NCI-H526 (cell line): ENCODE results near the gene DKKL1.
A peak's percentile ranks its signal among the peaks of the same experiment; 100 is the strongest.

Source experiments
- DNase-seq, 2 experiments: peaks; one replicate each; lab custom pipeline; 2025; lab: John Stamatoyannopoulos, UW

Gene DKKL1

DNA sequence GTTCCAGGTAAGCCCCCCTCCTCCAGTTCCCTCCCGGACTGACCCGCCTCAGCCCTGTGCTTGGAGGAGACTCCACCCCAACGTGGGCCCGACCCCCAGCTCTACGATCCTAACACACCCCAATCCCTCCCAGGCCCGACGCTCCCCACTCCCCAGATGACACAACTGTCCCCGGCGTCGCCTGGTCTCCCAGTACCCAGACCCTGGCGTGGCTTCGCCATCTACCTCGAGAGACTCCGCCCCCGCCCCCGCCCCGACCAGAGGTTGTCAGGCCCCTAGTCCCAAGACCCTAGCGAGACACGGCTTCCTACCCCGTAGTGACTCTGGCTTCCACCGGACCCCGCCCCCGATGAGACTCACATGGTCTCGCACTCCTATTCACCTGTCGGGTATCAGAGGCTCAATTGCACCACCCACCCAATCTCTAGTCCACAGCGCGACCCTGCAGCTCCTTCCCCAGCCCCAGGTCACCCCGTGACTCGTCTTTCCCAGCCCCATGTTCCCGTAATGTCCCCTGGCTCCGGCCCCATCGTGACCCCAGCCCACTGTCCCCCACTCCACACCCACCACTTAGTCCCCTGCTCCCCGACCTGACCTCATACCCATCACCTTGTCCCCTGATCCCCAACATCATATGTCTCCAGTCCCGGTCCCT lies 25.5 kb upstream of the DKKL1 start:
- no peak for DNase-seq

DNA sequence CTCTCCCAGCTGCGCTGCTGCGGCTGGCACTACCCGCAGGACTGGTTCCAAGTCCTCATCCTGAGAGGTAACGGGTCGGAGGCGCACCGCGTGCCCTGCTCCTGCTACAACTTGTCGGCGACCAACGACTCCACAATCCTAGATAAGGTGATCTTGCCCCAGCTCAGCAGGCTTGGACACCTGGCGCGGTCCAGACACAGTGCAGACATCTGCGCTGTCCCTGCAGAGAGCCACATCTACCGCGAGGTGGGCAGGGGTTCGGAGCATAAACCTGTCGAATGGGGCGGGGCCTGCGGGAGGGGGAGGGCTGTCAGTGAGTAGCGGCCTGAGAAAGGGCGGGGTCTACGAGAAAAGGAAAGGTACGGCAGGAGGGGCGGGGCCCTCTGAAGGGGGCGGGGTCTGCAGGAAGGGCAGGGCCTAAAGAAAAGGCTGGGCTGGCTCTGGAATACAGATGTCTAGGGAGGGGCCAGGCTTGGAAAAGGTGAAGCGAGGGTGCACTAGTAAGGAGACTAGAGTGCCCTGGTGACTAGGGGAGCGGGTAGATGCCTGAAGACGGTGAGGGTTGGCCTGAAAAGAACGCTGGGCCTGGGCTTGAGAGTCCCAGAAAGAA lies 24.9 kb upstream of the DKKL1 start:
- DNase-seq: peak; percentile 81 to 92

DNA sequence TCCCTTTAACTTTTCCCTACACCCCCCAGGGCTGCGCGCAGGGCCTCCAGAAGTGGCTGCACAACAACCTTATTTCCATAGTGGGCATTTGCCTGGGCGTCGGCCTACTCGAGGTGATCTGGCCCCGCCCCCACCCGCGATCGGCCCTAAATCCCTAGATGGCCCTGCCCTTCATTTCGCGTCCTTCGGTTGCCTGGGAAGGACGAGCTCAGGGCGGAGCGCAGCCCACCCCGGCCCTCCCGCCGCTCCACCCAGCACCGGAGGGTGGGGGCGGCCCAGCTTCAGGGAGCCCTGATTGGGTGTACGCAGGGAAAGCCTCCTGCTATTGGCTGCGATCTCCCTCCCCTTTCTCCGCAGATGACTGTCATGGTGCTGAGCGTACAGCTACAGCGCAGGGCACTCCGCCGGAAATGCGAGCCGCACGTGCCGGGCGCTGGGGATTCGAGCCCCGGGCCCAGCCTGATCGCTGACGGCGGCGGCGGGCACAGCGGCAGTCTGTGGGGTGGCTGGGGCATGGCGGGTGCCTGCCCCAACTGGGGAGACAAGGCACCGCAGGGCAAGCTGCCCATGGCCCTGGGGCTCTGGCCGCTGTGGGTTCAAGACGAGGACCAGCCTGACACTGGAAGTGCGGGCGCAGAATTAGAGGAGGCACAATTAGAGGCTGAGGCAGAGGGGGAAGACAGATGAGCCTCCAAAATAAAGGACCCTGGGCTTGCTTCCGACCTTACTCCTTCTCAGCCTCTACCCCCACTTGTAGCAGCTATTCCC lies 24.2 kb upstream of the DKKL1 start:
- peak; percentile 84 to 87 for DNase-seq

DNA sequence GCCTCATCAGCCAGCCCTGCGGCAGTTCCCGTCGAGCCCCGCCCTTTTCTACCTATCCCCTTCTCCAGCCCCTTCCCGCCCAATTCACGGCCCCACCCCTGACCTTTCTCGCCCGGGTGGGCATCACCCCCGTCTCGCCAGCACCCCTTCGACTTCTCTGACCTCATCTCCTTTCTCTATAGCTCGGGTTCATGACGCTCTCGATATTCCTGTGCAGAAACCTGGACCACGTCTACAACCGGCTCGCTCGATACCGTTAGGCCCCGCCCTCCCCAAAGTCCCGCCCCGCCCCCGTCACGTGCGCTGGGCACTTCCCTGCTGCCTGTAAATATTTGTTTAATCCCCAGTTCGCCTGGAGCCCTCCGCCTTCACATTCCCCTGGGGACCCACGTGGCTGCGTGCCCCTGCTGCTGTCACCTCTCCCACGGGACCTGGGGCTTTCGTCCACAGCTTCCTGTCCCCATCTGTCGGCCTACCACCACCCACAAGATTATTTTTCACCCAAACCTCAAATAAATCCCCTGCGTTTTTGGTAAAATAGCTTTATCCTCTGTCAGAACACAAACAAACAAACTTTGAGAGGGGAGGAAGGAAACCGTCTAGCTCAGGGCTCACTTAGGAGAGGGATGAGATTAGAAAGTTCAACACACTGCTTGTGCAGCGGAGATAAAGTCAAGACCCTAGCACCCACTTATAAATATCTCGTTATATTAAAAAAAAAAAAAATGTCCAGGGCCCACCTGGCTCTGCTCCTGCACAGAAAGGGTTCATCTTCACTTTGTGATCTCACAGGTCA lies 23.4 kb upstream of the DKKL1 start:
- peak; percentile 50 to 72 for DNase-seq

DNA sequence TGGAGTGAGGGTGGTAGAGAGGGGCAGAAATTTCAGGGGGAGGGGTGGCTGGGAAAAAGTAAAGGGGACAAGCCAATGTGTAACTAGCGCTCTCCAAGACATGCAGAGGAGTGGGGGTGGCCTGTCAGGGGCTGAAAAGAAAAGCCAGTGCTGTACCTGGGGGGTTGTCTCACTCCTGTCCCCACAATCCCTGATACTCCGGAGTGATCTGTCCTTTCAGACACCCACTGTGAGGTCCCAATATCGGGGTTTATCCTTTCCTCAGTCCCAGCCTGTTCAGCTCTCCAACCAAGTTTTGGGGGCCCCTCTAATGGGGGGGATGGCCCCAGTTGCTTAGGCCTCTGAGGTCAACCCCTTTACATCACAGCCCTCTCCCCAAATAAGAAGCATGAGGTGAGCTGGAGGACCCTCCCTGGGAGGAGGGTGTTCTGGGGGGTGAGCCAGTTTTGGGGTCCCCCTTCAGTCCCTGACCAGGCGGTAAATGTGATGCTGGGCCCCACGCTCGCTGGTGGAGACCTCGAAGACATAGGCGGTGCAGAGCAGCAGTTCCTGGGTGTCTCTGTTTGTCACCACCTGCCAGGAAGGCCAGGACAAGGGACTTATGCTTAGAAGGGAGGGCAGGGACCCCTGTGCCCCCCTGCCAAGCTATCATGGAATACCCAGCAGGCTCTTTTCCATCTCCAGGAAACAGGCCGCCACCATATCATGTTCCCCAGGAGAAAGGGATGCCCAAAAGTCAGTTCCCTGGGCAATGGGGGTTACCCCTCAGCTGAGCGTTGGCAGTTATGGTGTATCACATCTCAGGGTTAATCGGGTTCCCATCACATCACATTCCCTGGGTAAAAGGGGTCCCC lies 22.6 kb upstream of the DKKL1 start:
- DNase-seq: no peak

DNA sequence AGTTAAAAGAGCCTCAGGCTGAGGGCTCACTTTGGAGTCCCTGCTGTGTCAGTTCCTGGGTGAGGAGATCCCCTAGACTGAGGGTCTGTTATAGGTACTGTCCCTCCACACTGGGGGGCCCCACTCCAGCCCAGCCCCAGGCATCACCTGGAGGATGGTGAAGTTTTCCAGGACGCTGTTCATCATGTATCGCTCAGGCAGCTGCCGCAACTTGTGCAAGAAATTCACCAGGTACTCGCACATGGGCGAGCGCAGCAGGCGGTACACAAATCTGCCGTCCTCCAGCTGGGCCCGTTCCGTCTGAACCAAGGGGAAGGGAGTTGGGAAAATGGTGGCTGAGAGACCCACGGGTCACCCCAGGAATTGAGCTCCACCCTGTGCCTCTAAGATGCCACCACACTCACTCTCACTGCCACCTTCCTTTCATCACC lies 21.4 kb upstream of the DKKL1 start:
- no peak for DNase-seq

DNA sequence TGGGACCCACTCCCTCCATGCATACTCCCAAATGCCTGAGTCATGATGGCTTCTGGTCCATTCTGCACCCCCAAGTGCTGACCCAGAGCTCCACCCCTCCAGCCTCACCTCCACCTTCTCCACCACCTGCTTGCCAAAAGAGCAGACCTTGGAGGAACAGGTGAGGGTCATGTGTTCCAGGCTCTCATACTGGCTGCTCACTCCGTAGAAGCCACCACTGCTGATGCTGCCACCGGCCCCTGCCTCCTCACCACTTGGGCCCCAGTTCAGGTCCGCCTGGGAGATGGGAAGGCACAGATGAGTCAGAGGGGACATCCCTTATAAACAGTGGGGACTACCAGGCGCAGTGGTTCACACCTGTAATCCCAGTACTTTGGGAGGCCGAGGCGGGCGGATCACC lies 20.6 kb upstream of the DKKL1 start:
- DNase-seq: no peak

DNA sequence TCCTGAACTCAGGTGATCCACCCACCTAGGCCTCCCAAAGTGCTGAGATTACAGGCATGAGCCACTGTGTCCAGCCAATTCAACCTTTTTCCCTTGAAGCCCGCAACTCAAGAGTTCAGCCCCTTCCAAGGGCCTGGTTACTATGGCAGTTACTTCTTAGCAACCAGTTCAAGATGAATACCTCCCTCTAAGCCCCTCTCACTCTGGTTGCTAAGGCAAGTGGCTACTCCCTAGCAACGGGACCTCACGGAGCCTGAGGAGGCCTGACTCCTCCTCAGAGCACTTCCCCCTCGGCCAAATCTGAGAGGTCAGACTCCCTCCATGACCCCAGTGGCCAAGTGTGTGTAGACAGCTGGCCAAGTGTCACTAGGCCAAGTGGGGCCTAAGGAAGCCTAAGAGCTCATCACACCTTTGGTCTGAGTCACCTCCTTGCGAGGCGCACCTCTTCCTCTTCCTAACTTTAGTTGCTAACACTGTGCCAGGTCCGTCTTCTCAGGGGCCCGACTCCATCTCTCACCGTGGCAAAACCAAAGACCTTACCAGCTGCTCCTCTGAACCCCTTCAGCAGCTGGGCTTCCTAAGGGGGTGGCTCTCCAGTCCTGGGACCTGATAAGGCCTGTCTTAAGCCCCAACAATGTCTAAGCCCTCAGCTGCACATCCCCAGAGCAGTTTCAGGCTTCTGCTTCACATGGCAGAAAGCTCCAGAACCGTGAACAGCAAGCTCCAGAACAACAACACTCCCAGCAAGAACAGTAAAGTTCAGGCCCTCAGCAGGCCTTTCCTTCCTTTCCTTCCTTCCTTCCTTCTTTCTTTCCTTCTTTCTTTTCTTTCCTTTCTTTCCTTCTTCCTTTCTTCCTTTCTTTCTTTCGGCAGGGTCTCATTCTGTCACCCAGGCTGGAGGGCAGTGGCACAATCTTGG lies 18.9 kb upstream of the DKKL1 start:
- no peak for DNase-seq

DNA sequence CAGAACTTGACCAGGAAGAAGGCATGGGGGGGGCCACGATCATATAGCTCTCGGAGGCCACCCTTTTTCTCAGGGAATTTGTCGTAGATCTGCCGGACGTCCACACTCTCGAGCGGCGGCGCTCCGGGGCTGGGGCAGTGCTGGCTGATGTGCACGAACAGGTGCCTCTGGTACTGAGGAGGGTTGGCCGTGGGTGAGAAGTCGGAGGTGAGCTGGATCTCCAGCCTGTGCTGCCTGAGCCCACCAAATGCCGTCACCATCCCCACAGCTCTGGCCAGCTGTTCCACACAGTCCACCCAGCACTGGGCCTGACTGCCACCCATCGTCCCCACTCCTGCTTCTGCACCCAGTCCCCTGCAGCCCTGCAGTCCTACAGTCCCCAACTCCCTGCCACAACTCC lies 16.5 kb upstream of the DKKL1 start:
- no peak for DNase-seq

DNA sequence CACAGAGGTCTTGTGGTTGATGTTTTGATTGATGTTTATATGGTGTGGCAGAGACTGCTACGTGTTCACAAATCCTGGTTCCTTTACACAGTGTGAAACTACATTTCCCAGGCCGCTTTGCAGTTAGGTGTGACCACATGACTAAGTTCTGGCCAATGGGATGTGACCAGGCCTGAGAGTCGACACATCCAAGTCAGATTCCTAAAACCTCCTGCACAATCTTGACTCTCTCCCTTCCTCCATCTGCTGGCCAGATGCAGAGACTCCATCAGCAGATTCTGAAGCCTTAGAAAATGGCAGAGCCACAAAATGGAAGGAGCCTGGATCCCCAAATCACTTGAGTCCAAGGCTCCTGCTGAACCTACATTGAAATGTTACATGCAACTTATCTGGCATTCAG lies 15.8 kb upstream of the DKKL1 start:
- peak in 1 of 2 experiments; percentile 41 for DNase-seq

DNA sequence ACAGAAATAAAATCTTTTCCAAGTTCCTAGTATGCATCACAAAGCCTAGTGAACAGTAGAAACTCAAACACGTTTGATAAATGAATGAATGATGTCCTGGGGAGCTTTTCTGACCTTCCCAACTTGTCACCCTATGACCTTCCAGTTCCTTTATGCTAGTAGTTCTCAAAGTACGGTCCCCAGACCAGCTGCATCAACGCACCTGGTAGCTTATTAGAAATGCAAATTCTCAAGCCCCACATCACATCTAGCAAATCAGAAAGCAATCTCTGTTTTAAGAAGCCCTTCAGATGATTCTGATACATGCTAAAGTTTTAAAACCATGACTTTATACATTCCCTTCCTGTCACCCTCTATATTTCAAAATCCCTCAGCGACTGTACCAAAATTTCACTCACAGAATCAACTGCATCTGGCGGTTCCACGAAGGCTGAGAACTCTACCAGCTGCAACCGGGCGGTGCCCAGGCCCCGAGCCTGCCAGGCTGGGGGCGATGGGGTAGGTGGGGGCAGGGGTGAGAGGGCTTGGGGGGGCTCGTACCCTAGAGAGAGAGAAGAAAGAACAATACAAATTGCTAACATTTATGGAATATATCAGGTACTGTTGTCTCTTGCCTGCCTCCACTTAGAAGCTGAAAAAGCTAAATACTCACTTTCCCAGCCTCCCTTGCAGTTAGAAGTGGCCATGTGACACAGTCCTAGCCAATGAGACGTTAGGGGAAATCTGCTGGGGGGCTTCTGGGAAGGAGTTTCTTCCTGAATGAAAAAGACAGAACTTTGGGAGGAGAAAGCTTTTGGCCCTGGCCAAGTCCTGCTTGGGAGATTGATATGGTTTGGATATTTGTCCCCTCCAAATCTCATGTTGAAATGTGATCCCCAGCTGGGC lies 15.1 kb upstream of the DKKL1 start:
- DNase-seq: no peak

DNA sequence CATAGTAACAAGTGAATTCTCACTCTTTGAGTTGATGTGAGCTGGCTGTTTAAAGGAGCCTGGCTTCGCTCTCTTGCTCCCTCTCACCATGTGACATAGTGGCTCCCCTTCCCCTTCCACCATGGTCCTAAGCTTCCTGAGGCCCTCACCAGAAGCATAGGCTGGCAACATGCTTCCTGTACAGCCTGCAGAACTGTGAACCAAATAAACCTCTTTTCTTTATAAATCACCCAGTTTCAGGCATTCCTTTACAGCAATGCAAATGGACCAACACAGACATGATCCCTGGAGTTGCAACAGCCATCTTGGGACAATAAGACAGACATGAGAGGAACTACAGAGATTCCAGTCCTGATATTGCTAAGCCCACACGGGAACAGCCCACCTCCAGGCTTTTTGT lies 14.1 kb upstream of the DKKL1 start:
- DNase-seq: no peak

DNA sequence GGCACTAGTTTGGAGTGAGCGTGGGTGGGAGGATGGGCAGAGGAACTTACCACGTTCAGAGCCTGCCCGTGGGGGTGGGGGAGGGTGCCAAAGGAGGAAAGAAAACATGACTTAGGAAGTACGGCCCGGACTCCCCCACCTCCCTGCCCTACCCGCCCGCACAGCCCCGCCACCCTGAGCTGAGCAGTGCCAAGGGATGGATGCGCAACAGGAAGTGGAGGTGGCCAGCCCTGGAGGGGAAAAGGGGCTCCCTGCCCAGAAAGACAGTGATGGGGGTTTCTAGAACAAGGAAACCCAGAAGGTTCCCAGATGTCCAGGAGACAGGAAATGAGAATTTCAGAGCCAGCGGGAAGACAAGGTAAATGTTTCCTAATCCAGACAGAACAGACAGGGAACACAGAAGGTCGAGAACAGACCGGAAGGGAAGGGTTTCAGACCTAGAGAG lies 7.7 kb upstream of the DKKL1 start:
- no peak for DNase-seq

DNA sequence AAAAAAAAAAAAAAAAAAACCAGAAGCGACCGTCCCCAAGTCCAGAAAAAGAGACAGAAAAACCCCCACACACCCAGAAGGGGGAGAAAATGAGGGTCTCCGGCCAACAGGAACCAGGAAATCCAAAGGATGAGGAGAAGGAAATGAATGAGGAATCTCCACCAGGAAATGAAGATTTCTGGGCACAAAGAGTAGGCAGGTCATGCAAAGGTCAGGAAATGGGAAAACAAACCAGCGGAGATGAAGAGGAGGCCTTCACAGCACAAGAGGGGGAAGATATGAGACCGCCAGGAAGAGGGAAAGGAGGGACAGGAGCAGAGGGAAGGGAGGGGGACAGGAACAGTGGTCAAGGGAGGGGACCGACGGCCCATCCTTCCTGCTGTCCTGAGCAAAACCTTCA lies 7.3 kb upstream of the DKKL1 start:
- no peak for DNase-seq

DNA sequence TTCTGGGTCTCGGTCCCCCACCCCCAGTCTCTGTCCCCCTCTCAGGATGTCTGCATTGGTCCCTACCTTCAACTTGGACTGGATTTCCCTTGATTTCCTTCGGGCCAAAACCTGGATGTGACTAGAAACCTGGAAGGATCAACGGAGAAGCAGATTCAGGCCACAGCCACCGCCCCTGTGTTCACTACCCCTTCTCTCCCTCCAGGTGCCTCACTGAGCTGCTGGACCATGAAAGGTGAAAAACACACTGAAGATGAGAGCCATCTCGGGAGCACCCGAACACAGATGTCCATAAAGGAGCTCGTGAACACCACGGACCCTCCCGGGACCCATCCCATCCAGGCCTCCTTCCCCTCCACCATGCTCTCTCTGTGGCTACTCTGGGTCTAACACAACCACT lies 6.5 kb upstream of the DKKL1 start:
- DNase-seq: no peak

DNA sequence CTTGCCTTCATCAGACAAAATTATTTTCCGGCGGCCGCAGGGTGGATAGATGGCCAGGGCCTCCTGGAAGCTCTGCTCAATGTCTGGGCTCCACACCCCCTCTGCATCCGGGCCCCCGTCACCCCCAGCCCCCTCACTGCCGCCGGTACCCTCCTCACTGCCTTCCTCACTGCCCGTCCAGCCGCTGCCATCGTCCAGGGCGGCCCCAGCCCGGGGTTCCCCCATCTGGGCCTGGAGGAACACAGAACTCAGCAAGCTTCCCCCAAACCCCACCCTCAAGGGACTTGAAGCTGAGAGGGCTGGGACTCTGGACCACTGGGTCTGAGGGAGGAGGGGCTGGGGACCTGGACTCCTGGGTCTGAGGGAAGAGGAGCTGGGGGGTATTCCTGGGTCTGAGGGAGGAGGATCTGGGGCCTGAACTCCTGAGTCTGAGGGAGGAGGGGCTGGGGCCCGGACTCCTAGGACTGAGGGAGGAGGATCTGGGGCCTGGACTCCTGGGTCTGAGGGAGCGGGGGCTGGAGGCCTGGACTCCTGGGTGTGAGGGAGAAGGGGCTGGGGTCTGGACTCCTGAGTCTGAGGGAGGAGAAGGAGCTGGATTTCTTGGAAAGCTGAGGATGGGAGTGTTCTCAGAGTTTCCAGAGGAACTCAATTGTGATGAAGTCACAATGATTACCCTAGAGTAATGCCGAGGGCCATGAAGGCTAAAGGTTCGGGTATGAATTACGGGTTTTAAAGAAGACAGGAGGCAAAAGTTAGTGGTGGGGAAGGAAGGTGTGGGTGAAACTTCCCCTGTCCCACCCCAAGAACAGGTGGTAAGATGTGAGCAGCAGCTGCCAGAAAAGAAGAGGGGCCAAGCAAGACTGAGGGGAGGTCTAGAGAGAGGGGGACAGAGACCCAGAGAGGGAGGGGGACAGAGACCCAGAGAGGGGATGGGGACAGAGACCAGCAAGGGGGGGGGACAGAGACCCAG lies 3.5 kb upstream of the DKKL1 start:
- no peak for DNase-seq

DNA sequence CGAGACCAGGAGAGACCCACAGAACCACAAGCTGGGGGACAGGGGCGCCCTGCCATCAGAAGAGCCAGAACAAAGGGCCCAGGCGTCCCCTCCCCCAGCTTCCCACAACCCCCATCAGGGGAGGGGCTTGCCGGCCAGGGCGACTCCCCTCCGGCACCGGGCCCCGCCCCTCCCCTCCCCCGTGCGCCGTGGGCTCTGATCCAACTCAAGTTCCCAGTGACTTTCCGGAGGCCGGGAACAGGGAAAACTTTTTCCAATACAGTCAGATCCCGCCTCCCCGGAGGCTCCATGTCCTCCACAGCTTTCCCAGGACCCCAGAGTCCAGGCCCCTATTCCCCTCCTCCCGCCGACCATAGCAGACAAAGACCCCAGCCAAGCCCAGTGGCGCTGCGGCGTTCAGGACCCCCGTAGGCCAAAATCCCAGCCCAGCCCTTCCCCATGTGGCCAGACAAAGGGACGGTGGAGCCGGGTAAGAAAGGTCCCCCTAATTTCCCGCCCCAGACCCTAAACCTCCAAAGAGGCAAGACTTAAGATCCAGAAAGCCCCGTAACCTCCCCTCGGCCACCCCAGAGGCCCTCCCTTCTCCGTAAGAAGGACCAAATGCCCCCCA lies 2.1 kb upstream of the DKKL1 start:
- peak in 1 of 2 experiments; percentile 30 for DNase-seq
